Natural killer cell (primary cell): ENCODE data around the gene RUVBL2. TPM values are rescaled to one million over a fixed set of nuclear protein-coding genes. Genes with fewer than 3 reads are reported as not detected.

ENCODE experiments used
- ATAC-seq, 3 donors: fragments of 150-1000 bp in 2 of 3; fragments of 200-7000 bp in 1 of 3; cut with Tn5 transposase; 1 replicate in 1 of 3; 2 replicates in 2 of 3; pipeline ENCODE4 v1.10.0; 2021; ENCODE audit warnings: mild to moderate bottlenecking in 2 of 3, moderate library complexity in 2 of 3
- DNase-seq, 2 donors: peaks; one replicate each; pipeline versions ENCODE4 v3.0.0 to v3.0.0-alpha.2; 2013 to 2021; ENCODE audit warnings: mixed read lengths in 1 of 2
- H3K27ac ChIP-seq: one replicate; pipeline ENCODE4 v1.5.1; 2013; ENCODE audit warnings: mild to moderate bottlenecking, low read length
- H3K27me3 ChIP-seq: one replicate; pipeline ENCODE4 v1.6.1; 2013; ENCODE audit warnings: low read length; ENCODE audit not compliant: control insufficient read depth, insufficient read depth
- H3K36me3 ChIP-seq: one replicate; pipeline ENCODE4 v1.6.1; 2013; ENCODE audit warnings: low read length; ENCODE audit not compliant: control insufficient read depth, insufficient read depth
- H3K4me1 ChIP-seq: one replicate; pipeline ENCODE4 v1.6.1; 2013; ENCODE audit warnings: low read length; ENCODE audit not compliant: control insufficient read depth, insufficient read depth
- H3K4me3 ChIP-seq: one replicate; pipeline ENCODE4 v1.5.1; 2013; ENCODE audit warnings: low read length
- H3K9me3 ChIP-seq: one replicate; pipeline ENCODE4 v1.6.1; 2013; ENCODE audit warnings: low read length; ENCODE audit not compliant: control insufficient read depth, insufficient read depth
- H3K27ac Mint-ChIP-seq, 2 donors: one replicate each; pipeline ENCODE4 v1.8.0; 2022; ENCODE audit warnings: mild to moderate bottlenecking in 2 of 2, mixed read lengths in 2 of 2, moderate library complexity in 1 of 2
- H3K27me3 Mint-ChIP-seq, 2 donors: one replicate each; pipeline ENCODE4 v1.8.0; 2022; ENCODE audit warnings: low read depth in 2 of 2, mixed read lengths in 2 of 2
- H3K36me3 Mint-ChIP-seq: one replicate; pipeline ENCODE4 v1.8.0; 2022; ENCODE audit warnings: mixed read lengths
- H3K4me1 Mint-ChIP-seq, 2 donors: one replicate each; pipeline ENCODE4 v1.8.0; 2022; ENCODE audit warnings: mixed read lengths in 2 of 2
- H3K4me3 Mint-ChIP-seq: one replicate; pipeline ENCODE4 v1.8.0; 2022; ENCODE audit warnings: mild to moderate bottlenecking, moderate library complexity, mixed read lengths
- H3K9me3 Mint-ChIP-seq, 2 donors: one replicate each; pipeline ENCODE4 v1.8.0; 2022; ENCODE audit warnings: mixed read lengths in 2 of 2
- WGBS: methylation state at CpG from one replicate; pipeline ENCODE4 v1.1.7; 2013; ENCODE audit warnings: missing lambda C conversion rate; ENCODE audit not compliant: insufficient coverage; 5-methylcytosine and 5-hydroxymethylcytosine counted together
- intact Hi-C: fragments of 100-400 bp; cut with micrococcal nuclease; formaldehyde crosslinking; loops from one replicate; pipeline ENCODE4 v1.14.2; 2022
- total RNA-seq, 4 donors: library from RNA; stranded (reverse); fragments of 120-200 nt in 1 of 4; gene quantifications; one replicate each; pipeline versions ENCODE4 v1.2.3 to v1.2.4, GENCODE V29; 2013 to 2022
- TF ChIP-seq, protein P1 (sequence below): fragments of 200-600 bp; IDR thresholded peaks from one replicate; pipeline ENCODE4 v1.8.0; 2022; ENCODE audit warnings: antibody characterized with exemption

Gene RUVBL2
- total RNA-seq, 3 donors from 2014 or later (not counting 1 experiment from before 2014, with no cell fraction given), result 23.6 to 28.3 (median 26.5) TPM

DNA sequence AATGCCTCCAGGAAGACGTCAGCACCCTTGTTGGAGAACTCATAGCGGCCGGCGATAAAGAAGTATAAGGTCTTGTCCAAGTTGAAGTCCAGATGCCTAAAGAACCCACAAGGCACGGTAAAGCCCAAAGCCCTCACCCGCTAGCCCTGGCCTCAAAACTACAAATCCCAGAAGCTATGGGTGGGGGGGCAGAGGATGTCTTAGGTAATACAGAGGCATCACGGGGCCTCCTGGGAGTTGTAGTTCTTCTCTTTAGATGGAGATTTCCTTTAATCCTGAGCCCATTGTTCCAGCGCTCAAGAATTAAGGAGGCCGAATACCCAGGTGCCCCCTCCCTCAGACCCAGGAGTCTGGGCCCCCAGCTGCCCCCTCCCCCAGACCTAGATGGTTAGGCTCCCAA, 11.4 kb upstream of the RUVBL2 start:
- no peak for ATAC-seq
- Histone ChIP-seq H3K36me3 (peaks cover 5% of the 10 kb centered on the region), H3K4me3 (no peak overlapping the region), H3K27ac (no peak overlapping the region), H3K27me3 (no peaks in the 10 kb centered on the region), H3K4me1 (no peaks in the 10 kb centered on the region), H3K9me3 (no peaks in the 10 kb centered on the region)
- no peak for DNase-seq
- Mint-ChIP-seq H3K9me3 (no peaks in the 10 kb centered on the region), H3K4me1 (no peaks in the 10 kb centered on the region), H3K27me3 (no peaks in the 10 kb centered on the region), H3K36me3 (no peaks in the 10 kb centered on the region), H3K27ac (no peak overlapping the region), H3K4me3 (no peak overlapping the region)
- intact Hi-C loops, result no loop called here
- TF ChIP-seq, protein P1, sequence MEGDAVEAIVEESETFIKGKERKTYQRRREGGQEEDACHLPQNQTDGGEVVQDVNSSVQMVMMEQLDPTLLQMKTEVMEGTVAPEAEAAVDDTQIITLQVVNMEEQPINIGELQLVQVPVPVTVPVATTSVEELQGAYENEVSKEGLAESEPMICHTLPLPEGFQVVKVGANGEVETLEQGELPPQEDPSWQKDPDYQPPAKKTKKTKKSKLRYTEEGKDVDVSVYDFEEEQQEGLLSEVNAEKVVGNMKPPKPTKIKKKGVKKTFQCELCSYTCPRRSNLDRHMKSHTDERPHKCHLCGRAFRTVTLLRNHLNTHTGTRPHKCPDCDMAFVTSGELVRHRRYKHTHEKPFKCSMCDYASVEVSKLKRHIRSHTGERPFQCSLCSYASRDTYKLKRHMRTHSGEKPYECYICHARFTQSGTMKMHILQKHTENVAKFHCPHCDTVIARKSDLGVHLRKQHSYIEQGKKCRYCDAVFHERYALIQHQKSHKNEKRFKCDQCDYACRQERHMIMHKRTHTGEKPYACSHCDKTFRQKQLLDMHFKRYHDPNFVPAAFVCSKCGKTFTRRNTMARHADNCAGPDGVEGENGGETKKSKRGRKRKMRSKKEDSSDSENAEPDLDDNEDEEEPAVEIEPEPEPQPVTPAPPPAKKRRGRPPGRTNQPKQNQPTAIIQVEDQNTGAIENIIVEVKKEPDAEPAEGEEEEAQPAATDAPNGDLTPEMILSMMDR, result no peak
- WGBS, result 93% methylated on average over 9 of the region's 9 CpGs

DNA sequence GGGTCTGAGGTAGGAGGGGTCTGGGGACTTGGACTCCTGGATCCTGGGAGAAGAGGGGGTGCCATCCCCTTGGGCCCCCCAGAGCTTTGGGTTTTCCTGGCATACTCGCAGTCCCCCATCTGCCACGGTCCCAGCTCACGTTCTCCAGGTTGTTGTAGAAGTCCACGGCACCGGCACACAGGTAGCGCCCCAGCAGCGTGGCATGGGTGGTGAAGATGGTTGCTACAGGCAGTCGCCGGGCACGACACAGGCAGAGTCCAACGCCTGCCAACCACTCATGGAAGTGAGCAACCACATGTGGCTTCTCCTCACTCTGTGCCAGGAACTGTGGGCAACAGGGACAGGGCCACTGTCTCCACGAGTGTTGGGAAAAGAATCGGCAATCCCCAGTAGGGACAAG, 8.0 kb upstream of the RUVBL2 start:
- Mint-ChIP-seq H3K36me3 (no peaks in the 10 kb centered on the region), H3K4me1 (peaks cover 6 to 9% of the 10 kb centered on the region in 2 donors), H3K9me3 (no peaks in the 10 kb centered on the region), H3K27me3 (no peaks in the 10 kb centered on the region), H3K4me3 (no peak overlapping the region), H3K27ac (no peak overlapping the region)
- Histone ChIP-seq H3K4me1 (no peaks in the 10 kb centered on the region), H3K4me3 (no peak overlapping the region), H3K27me3 (no peaks in the 10 kb centered on the region), H3K27ac (no peak overlapping the region), H3K36me3 (peaks cover 10% of the 10 kb centered on the region), H3K9me3 (no peaks in the 10 kb centered on the region)
- 96% methylated on average over 13 of the region's 13 CpGs for WGBS
- intact Hi-C loops, result no loop called here
- DNase-seq (no peak), ATAC-seq (no peak)
- TF ChIP-seq, protein P1, result no peak

GRCh38 chr19:48986211-48986610, 7.5 kb upstream of the RUVBL2 start:
- Histone ChIP-seq H3K27ac (no peak overlapping the region), H3K9me3 (no peaks in the 10 kb centered on the region), H3K36me3 (peaks cover 10% of the 10 kb centered on the region), H3K27me3 (no peaks in the 10 kb centered on the region), H3K4me3 (no peak overlapping the region), H3K4me1 (no peaks in the 10 kb centered on the region)
- ATAC-seq (no peak), DNase-seq (no peak)
- 98% methylated on average over 3 of the region's 3 CpGs for WGBS
- Mint-ChIP-seq H3K4me1 (peaks cover 6 to 14% of the 10 kb centered on the region in 2 donors), H3K27me3 (no peaks in the 10 kb centered on the region), H3K4me3 (no peak overlapping the region), H3K27ac (no peak overlapping the region), H3K9me3 (no peaks in the 10 kb centered on the region), H3K36me3 (no peaks in the 10 kb centered on the region)
- TF ChIP-seq, protein P1, result no peak
- intact Hi-C loops, result no loop called here

- no peaks in the 10 kb centered on the region for H3K27me3 Mint-ChIP-seq
- 85% methylated on average over 7 of the region's 7 CpGs for WGBS
- H3K4me1 Mint-ChIP-seq, result peaks cover 10 to 25% of the 10 kb centered on the region in 2 donors
- intact Hi-C loops, result no loop called here
- Histone ChIP-seq H3K4me3 (no peak overlapping the region), H3K36me3 (peaks cover 10% of the 10 kb centered on the region), H3K4me1 (peaks cover 9% of the 10 kb centered on the region), H3K27me3 (no peaks in the 10 kb centered on the region), H3K27ac (no peak overlapping the region), H3K9me3 (no peaks in the 10 kb centered on the region)
- H3K36me3 Mint-ChIP-seq, result no peaks in the 10 kb centered on the region
- no peak overlapping the region for H3K4me3 Mint-ChIP-seq
- TF ChIP-seq, protein P1, result no peak
- no peaks in the 10 kb centered on the region for H3K9me3 Mint-ChIP-seq
- no peak overlapping the region for H3K27ac Mint-ChIP-seq
- no peak for DNase-seq
- no peak for ATAC-seq
These were observed 6.4 kb upstream of the RUVBL2 start for GRCh38 chr19:48987323-48987722.
